Measurements from ENCODE around the gene TREM1. TPM values are rescaled to one million over a fixed set of nuclear protein-coding genes. Genes with fewer than 3 reads are reported as not detected.
A peak's percentile ranks its signal among the peaks of the same experiment; 100 is the strongest.

TREM1 gene
- total and polyA plus RNA-seq, 4 donors: 0.09 to 1.3 (median 0.38) TPM

DNA sequence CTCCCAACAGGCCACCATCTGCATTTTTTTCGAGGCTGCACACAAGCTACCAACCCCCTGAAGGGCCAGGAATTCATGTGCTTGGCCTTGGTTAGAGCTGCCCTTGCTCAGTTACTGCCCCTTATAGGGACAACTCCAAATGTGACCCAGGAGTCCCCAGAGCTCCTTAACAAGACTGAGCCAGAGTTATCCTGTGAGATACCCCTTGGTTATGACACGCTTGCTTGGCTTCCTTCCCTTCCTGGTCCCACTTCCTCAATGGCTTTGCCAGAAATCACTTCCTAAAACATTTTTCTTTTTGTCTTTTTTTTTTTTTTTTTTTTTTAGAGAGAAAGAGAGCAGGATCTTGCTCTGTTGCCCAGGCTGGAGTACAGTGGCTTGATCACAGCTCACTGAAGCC is 8.9 kb downstream of the TREM1 start:
- no peaks in the 10 kb centered on the region for H3K9me3 ChIP-seq (ENCODE audit: control insufficient read depth in 4 of 4, low read length in 3 of 4)
- WGBS: 59% methylated on average over 2 of the region's 2 CpGs
- H3K27ac ChIP-seq (ENCODE audit: low read depth in 1 of 2, low read length in 2 of 2): no peak overlapping the region
- peaks cover 0 to 4% (median 0%) of the 10 kb centered on the region in 4 donors for H3K4me1 ChIP-seq (ENCODE audit: control insufficient read depth in 4 of 4, insufficient read depth in 4 of 4, low read length in 3 of 4)
- H3K9ac ChIP-seq (ENCODE audit: low read depth in 1 of 2, low read length in 2 of 2): no peak overlapping the region
- DNase-seq (ENCODE audit: low spot score): no peak
- no peaks in the 10 kb centered on the region for H3K27me3 ChIP-seq (ENCODE audit: control insufficient read depth in 4 of 4, insufficient read depth in 4 of 4, low read length in 3 of 4)
- H3K4me3 ChIP-seq (ENCODE audit: low read depth in 1 of 3, low read length in 3 of 3): no peak overlapping the region
- no peaks in the 10 kb centered on the region for H3K36me3 ChIP-seq (ENCODE audit: control insufficient read depth in 4 of 4, insufficient read depth in 3 of 4, low read depth in 1 of 4, low read length in 3 of 4)
- TF ChIP-seq, protein P1, sequence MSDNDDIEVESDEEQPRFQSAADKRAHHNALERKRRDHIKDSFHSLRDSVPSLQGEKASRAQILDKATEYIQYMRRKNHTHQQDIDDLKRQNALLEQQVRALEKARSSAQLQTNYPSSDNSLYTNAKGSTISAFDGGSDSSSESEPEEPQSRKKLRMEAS (IDR thresholded peaks at IDR 0.05): peak; percentile 15
- TF ChIP-seq CTCF (IDR thresholded peaks at IDR 0.05; ENCODE audit: low read depth, low read length, missing input control) (no peak), GABPA (IDR thresholded peaks at IDR 0.05 in 1 of 2, conservative IDR thresholded peaks at IDR 0.05 in 1 of 2) (no peak), ZBTB33 (IDR thresholded peaks at IDR 0.05) (no peak), REST (IDR thresholded peaks at IDR 0.05) (no peak)

DNA sequence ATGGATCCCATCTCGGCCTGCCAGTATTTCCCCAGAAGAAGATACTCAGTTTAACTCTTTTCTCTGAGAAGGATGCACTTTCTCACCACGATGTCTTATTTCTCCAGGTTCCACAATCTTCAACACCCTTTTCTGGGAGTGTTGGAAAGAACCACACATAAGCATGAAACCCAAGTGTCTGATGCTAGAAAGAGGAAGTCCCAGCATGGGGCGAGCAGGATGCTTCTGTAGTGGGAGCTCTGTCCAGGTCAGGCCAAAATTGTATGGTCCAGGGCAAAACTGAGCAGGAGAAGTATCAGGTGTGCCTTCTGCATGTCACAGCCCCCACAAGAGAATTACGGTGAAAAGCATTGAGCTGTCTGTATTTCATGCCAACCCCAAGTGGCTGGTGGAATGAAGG is 11.0 kb downstream of the TREM1 start:
- DNase-seq (ENCODE audit: low spot score): no peak
- TF ChIP-seq ATF3 (IDR thresholded peaks at IDR 0.05) (no peak), JUND (IDR thresholded peaks at IDR 0.05) (no peak), SP1 (IDR thresholded peaks at IDR 0.05) (no peak), HNF4A (conservative IDR thresholded peaks at IDR 0.05) (no peak), NR2F2 (IDR thresholded peaks at IDR 0.05) (no peak)
- Histone ChIP-seq H3K4me3 (ENCODE audit: low read depth in 1 of 3, low read length in 3 of 3) (no peak overlapping the region), H3K9ac (ENCODE audit: low read depth in 1 of 2, low read length in 2 of 2) (no peak overlapping the region), H3K9me3 (ENCODE audit: control insufficient read depth in 4 of 4, low read length in 3 of 4) (no peaks in the 10 kb centered on the region), H3K27ac (ENCODE audit: low read depth in 1 of 2, low read length in 2 of 2) (no peak overlapping the region), H3K36me3 (ENCODE audit: control insufficient read depth in 4 of 4, insufficient read depth in 3 of 4, low read depth in 1 of 4, low read length in 3 of 4) (no peaks in the 10 kb centered on the region), H3K4me1 (ENCODE audit: control insufficient read depth in 4 of 4, insufficient read depth in 4 of 4, low read length in 3 of 4) (peaks cover 0 to 4% (median 0%) of the 10 kb centered on the region in 4 donors), H3K27me3 (ENCODE audit: control insufficient read depth in 4 of 4, insufficient read depth in 4 of 4, low read length in 3 of 4) (no peaks in the 10 kb centered on the region)
- 71% methylated on average over 4 of the region's 4 CpGs for WGBS

All from liver (tissue), 9 donors.